Liver (tissue), 9 donors: ENCODE measurements around the gene C1QTNF1. TPM values are rescaled to one million over a fixed set of nuclear protein-coding genes. Genes with fewer than 3 reads are reported as not detected.

ENCODE experiments used
- DNase-seq: peaks from one replicate; pipeline ENCODE4 v3.0.0-alpha.2; 2017; ENCODE audit warnings: low spot score
- H3K27ac ChIP-seq, 2 donors: one replicate each; pipeline ENCODE4 v1.7.0; 2013; ENCODE audit warnings: inconsistent platforms in 2 of 2, low read length in 2 of 2, control low read depth in 1 of 2, low read depth in 1 of 2, mild to moderate bottlenecking in 1 of 2
- H3K27me3 ChIP-seq, 4 donors: one replicate each; pipeline versions ENCODE4 v1.6.1 to v1.7.0; 2013; ENCODE audit warnings: low read length in 3 of 4, inconsistent platforms in 1 of 4, mild to moderate bottlenecking in 1 of 4, moderate library complexity in 1 of 4; ENCODE audit not compliant: control insufficient read depth in 4 of 4, insufficient read depth in 4 of 4
- H3K36me3 ChIP-seq, 4 donors: one replicate each; pipeline versions ENCODE4 v1.6.1 to v1.7.0; 2013; ENCODE audit warnings: low read length in 3 of 4, mild to moderate bottlenecking in 3 of 4, low read depth in 1 of 4, moderate library complexity in 1 of 4; ENCODE audit not compliant: control insufficient read depth in 4 of 4, insufficient read depth in 3 of 4
- H3K4me1 ChIP-seq, 4 donors: one replicate each; pipeline versions ENCODE4 v1.6.1 to v1.7.0; 2013; ENCODE audit warnings: low read length in 3 of 4, mild to moderate bottlenecking in 3 of 4, moderate library complexity in 1 of 4; ENCODE audit not compliant: control insufficient read depth in 4 of 4, insufficient read depth in 4 of 4
- H3K4me3 ChIP-seq, 3 donors: one replicate each; pipeline versions ENCODE4 v1.6.1 to v1.7.0; 2013; ENCODE audit warnings: low read length in 3 of 3, control low read depth in 1 of 3, low read depth in 1 of 3, mild to moderate bottlenecking in 1 of 3
- H3K9ac ChIP-seq, 2 donors: one replicate each; pipeline ENCODE4 v1.7.0; 2013; ENCODE audit warnings: low read length in 2 of 2, mild to moderate bottlenecking in 2 of 2, moderate library complexity in 2 of 2, control low read depth in 1 of 2, low read depth in 1 of 2
- H3K9me3 ChIP-seq, 4 donors: one replicate each; pipeline versions ENCODE4 v1.6.1 to v1.7.0; 2013; ENCODE audit warnings: low read length in 3 of 4; ENCODE audit not compliant: control insufficient read depth in 4 of 4
- CTCF ChIP-seq: fragments of 150-350 bp; IDR thresholded peaks from 2 replicates; pipeline ENCODE4 v1.5.1; 2017; ENCODE audit warnings: improper control_type of control experiment, low read depth, low read length; ENCODE audit not compliant: missing input control
- FOXA2 ChIP-seq: IDR thresholded peaks from 2 replicates; pipeline ENCODE4 v1.6.1; 2016; ENCODE audit warnings: antibody characterized with exemption
- HNF4A ChIP-seq, 2 donors: conservative IDR thresholded peaks; 2 replicates each; pipeline ENCODE4 v1.6.1; 2016; ENCODE audit warnings: antibody characterized with exemption in 2 of 2, mild to moderate bottlenecking in 2 of 2
- NR2F2 ChIP-seq: IDR thresholded peaks from 2 replicates; pipeline ENCODE4 v1.6.1; 2016; ENCODE audit warnings: antibody characterized with exemption
- RAD21 ChIP-seq, 2 donors: IDR thresholded peaks; 2 replicates each; pipeline ENCODE4 v1.6.1; 2016; ENCODE audit warnings: antibody characterized with exemption in 2 of 2, mild to moderate bottlenecking in 2 of 2
- REST ChIP-seq: IDR thresholded peaks from 2 replicates; pipeline ENCODE4 v1.6.1; 2016; ENCODE audit warnings: antibody characterized with exemption, mild to moderate bottlenecking
- RXRA ChIP-seq, 2 donors: IDR thresholded peaks; 2 replicates each; pipeline ENCODE4 v1.6.1; 2017 to 2018; ENCODE audit warnings: antibody characterized with exemption in 2 of 2, mild to moderate bottlenecking in 1 of 2
- TAF1 ChIP-seq: conservative IDR thresholded peaks from 2 replicates; pipeline ENCODE4 v1.6.1; 2016; ENCODE audit warnings: antibody characterized with exemption, mild to moderate bottlenecking
- YY1 ChIP-seq: IDR thresholded peaks from 2 replicates; pipeline ENCODE4 v1.6.1; 2016; ENCODE audit warnings: antibody characterized with exemption, mild to moderate bottlenecking
- whole genome bisulfite sequencing: extraction: QIAGEN DNeasy Blood & Tissue Kit; methylation state at CpG from one replicate; pipeline ENCODE4 v1.1.7; 2013; 5-methylcytosine and 5-hydroxymethylcytosine counted together
- polyA plus RNA-seq, 2 donors: library from polyadenylated mRNA; stranded (reverse) in 1 of 2; unstranded in 1 of 2; fragments of 200-250 nt in 1 of 2; fragments of >200 nt in 1 of 2; fragmentation: Nextera tagmentation in 1 of 2; extraction: Ambion mirVana in 1 of 2; gene quantifications; one replicate each; pipeline versions ENCODE4 v1.2.1 to v1.2.3, GENCODE V29; 2013 to 2015
- total RNA-seq, 2 donors: library from RNA; depleted of rRNA; stranded (reverse); fragments of >200 nt; gene quantifications; one replicate each; pipeline ENCODE4 v1.2.3, GENCODE V29; 2014
- donor health status: healthy.
- donor health status: healthy.
- donor health status: healthy.
- donor health status: healthy.
- donor health status: healthy.

The C1QTNF1 gene
- total and polyA plus RNA-seq, 4 donors = 0.56 to 54.6 (median 16.1) TPM

GRCh38 chr17:79033046-79033616 lies 9.2 kb downstream of the C1QTNF1 start:
- 90% methylated on average over 9 of the region's 9 CpGs for WGBS
- Histone ChIP-seq H3K4me3 (no peak overlapping the region), H3K27ac (no peak overlapping the region), H3K36me3 (no peaks in the 10 kb centered on the region), H3K27me3 (peaks cover 0 to 3% (median 0%) of the 10 kb centered on the region in 4 donors), H3K9ac (no peak overlapping the region), H3K9me3 (no peaks in the 10 kb centered on the region), H3K4me1 (no peaks in the 10 kb centered on the region)
- TF ChIP-seq FOXA2 = no peak
- TF ChIP-seq NR2F2 = no peak
- no peak for TF ChIP-seq CTCF
- DNase-seq = no peak

GRCh38 chr17:79033741-79034501 lies 10.0 kb downstream of the C1QTNF1 start:
- Histone ChIP-seq H3K9me3 (no peaks in the 10 kb centered on the region), H3K27ac (no peak overlapping the region), H3K27me3 (peaks cover 0 to 2% (median 0%) of the 10 kb centered on the region in 4 donors), H3K36me3 (no peaks in the 10 kb centered on the region), H3K9ac (no peak overlapping the region), H3K4me1 (no peaks in the 10 kb centered on the region), H3K4me3 (no peak overlapping the region)
- WGBS = 68% methylated on average over 28 of the region's 28 CpGs
- TF ChIP-seq RAD21 (IDR thresholded peaks at IDR 0.05) (no peak), CTCF (no peak), REST (no peak), YY1 (no peak), TAF1 (no peak), HNF4A (conservative IDR thresholded peaks at IDR 0.05) (no peak), RXRA (IDR thresholded peaks at IDR 0.05) (no peak)
- DNase-seq = no peak
